Measurements from ENCODE around the gene KRT85.

The KRT85 gene

DNA sequence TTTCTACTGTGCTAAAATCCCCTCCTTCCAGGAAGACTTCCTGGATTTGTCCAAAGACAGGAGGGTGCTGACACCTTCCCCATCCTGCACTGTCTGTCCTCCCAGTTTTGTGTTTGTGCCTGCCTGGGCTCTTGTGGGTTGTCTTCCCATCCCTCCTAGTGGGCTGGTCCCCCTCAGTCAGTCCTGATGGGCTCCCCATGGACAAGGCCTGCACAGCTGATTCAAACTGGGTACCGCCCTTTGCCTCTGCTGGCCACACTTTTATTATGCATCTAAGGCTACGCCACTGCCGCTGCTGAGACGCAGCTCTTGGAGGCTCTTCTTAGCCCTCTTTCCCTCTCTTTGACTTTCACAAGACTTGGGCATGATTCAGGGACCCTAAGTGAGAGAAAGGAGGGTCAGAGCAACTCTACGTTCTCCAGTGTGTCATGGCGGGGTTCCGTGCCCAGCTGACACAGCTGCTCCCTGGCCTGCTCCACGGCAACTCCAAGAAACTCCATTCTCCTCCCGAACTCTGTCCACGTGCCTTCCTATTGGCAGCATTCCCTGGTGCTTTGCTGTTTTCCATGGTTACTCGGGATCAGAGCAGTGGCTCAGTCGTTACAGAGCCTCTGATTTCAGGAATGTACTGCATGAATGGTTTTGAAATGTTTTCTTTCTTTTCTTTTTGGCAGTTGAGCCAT lies 3.8 kb upstream of the KRT85 start:
- no peak for ATAC-seq (ENCODE audit: insufficient read depth, low read depth)
- no peak overlapping the region for H2AFZ ChIP-seq (ENCODE audit: low read depth, low read length)
- H3K27ac ChIP-seq (ENCODE audit: low read length): no peak overlapping the region

DNA sequence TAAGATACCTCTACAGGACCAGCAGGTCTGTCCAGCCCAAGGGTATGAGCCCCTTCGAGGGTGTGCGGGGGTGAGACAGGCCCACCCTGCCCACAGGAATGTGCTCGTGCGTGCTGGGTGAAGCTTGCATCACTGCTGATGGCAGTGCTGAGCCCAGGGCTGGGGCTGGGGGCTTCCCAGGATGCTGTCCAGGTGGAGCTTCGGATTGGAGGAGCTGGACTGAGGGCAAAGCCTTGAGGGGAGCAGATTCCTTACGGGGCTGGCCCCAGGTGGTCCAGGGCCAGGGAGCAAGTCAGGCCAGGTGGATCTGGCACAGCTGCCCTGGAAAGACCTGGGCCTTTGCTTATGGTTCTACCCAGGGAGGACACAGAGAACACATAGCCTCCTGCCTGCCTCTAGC lies 2.5 kb upstream of the KRT85 start:
- Histone ChIP-seq H3K36me3 (ENCODE audit: insufficient read depth, low read length) (no peaks in the 10 kb centered on the region), H3K9me3 (ENCODE audit: insufficient read depth, low read length, severe bottlenecking) (no peaks in the 10 kb centered on the region), H3K4me1 (ENCODE audit: insufficient read depth, low read length) (no peaks in the 10 kb centered on the region), H4K20me1 (ENCODE audit: insufficient read depth, low read length) (peaks cover 3% of the 10 kb centered on the region; the same call in 1 of the 2 replicates), H3K4me3 (ENCODE audit: low read depth in 1 of 2, low read length in 2 of 2) (no peak overlapping the region), H3K9ac (ENCODE audit: low read depth, low read length) (no peak overlapping the region), H3K4me2 (ENCODE audit: insufficient read depth, low read length) (no peak overlapping the region), H3K79me2 (ENCODE audit: insufficient read depth, low read length) (no peaks in the 10 kb centered on the region), H2AFZ (ENCODE audit: low read depth, low read length) (no peak overlapping the region), H3K27ac (ENCODE audit: low read length) (no peak overlapping the region), H3K27me3 (ENCODE audit: insufficient read depth, low read length, poor library complexity) (peaks cover 9% of the 10 kb centered on the region)
- ATAC-seq (ENCODE audit: insufficient read depth, low read depth) (no peak), DNase-seq (no peak)
- no peak for TF ChIP-seq EZH2 (IDR thresholded peaks at IDR 0.05; ENCODE audit: borderline replicate concordance, low read depth, low read length, severe bottlenecking)
- TF ChIP-seq, protein P1, sequence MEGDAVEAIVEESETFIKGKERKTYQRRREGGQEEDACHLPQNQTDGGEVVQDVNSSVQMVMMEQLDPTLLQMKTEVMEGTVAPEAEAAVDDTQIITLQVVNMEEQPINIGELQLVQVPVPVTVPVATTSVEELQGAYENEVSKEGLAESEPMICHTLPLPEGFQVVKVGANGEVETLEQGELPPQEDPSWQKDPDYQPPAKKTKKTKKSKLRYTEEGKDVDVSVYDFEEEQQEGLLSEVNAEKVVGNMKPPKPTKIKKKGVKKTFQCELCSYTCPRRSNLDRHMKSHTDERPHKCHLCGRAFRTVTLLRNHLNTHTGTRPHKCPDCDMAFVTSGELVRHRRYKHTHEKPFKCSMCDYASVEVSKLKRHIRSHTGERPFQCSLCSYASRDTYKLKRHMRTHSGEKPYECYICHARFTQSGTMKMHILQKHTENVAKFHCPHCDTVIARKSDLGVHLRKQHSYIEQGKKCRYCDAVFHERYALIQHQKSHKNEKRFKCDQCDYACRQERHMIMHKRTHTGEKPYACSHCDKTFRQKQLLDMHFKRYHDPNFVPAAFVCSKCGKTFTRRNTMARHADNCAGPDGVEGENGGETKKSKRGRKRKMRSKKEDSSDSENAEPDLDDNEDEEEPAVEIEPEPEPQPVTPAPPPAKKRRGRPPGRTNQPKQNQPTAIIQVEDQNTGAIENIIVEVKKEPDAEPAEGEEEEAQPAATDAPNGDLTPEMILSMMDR (IDR thresholded peaks at IDR 0.05; ENCODE audit: borderline replicate concordance, extremely low read depth, low read length, poor library complexity, severe bottlenecking): no peak

More for the DNA sequence above, 3.8 kb upstream of the KRT85 start:
- peaks cover 5% of the 10 kb centered on the region for H4K20me1 ChIP-seq (ENCODE audit: insufficient read depth, low read length)
- H3K4me2 ChIP-seq (ENCODE audit: insufficient read depth, low read length): no peak overlapping the region
- no peak overlapping the region for H3K4me3 ChIP-seq (ENCODE audit: low read depth in 1 of 2, low read length in 2 of 2)
- TF ChIP-seq, protein P1 (IDR thresholded peaks at IDR 0.05; ENCODE audit: borderline replicate concordance, extremely low read depth, low read length, poor library complexity, severe bottlenecking): no peak
- no peak for TF ChIP-seq EZH2 (IDR thresholded peaks at IDR 0.05; ENCODE audit: borderline replicate concordance, low read depth, low read length, severe bottlenecking)
- no peak for DNase-seq
- no peaks in the 10 kb centered on the region for H3K4me1 ChIP-seq (ENCODE audit: insufficient read depth, low read length)
- no peaks in the 10 kb centered on the region for H3K79me2 ChIP-seq (ENCODE audit: insufficient read depth, low read length)
- no peaks in the 10 kb centered on the region for H3K9me3 ChIP-seq (ENCODE audit: insufficient read depth, low read length, severe bottlenecking)
- H3K27me3 ChIP-seq (ENCODE audit: insufficient read depth, low read length, poor library complexity): peaks cover 9% of the 10 kb centered on the region
- H3K9ac ChIP-seq (ENCODE audit: low read depth, low read length): no peak overlapping the region
- no peaks in the 10 kb centered on the region for H3K36me3 ChIP-seq (ENCODE audit: insufficient read depth, low read length)

DNA sequence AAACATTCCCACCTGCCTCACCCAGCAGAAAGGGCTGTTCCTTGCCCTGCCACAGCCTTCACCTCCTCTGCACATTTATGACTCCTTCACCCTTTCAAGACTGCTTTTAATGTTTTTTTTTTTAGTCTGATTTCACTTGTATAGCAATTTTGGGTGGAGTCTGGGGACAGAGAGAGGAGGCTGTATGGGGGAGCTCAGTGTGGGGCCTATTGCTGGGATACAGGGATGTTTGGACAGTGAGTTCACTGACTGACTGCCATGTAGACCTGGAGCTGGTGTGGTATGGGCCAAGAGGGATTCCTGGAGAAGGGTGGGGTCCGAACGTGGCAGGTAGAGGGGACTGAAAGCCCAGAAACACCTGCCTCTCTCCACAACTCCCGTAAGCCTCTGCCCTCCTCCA lies 1.9 kb upstream of the KRT85 start:
- no peak overlapping the region for H3K27ac ChIP-seq (ENCODE audit: low read length)
- no peaks in the 10 kb centered on the region for H3K9me3 ChIP-seq (ENCODE audit: insufficient read depth, low read length, severe bottlenecking)
- H3K79me2 ChIP-seq (ENCODE audit: insufficient read depth, low read length): no peaks in the 10 kb centered on the region
- peaks cover 9% of the 10 kb centered on the region for H3K27me3 ChIP-seq (ENCODE audit: insufficient read depth, low read length, poor library complexity)
- H3K9ac ChIP-seq (ENCODE audit: low read depth, low read length): no peak overlapping the region
- H4K20me1 ChIP-seq (ENCODE audit: insufficient read depth, low read length): peaks cover 4% of the 10 kb centered on the region; the same call in 1 of the 2 replicates
- ATAC-seq (ENCODE audit: insufficient read depth, low read depth): no peak
- no peak for DNase-seq
- H3K4me2 ChIP-seq (ENCODE audit: insufficient read depth, low read length): no peak overlapping the region
- no peak overlapping the region for H3K4me3 ChIP-seq (ENCODE audit: low read depth in 1 of 2, low read length in 2 of 2)
- TF ChIP-seq, protein P1 (IDR thresholded peaks at IDR 0.05; ENCODE audit: borderline replicate concordance, extremely low read depth, low read length, poor library complexity, severe bottlenecking): no peak
- TF ChIP-seq EZH2 (IDR thresholded peaks at IDR 0.05; ENCODE audit: borderline replicate concordance, low read depth, low read length, severe bottlenecking): no peak
- no peaks in the 10 kb centered on the region for H3K36me3 ChIP-seq (ENCODE audit: insufficient read depth, low read length)
- H3K4me1 ChIP-seq (ENCODE audit: insufficient read depth, low read length): no peaks in the 10 kb centered on the region
- no peak overlapping the region for H2AFZ ChIP-seq (ENCODE audit: low read depth, low read length)
